ENCODE measurements around the gene GPR132. TPM values are rescaled to one million over a fixed set of nuclear protein-coding genes. Genes with fewer than 3 reads are reported as not detected.
"Not testable (repeated sequence)": the region's sequence is repeated elsewhere in the genome, so short reads cannot be mapped to it uniquely, and the experiment has no call there.

The GPR132 gene
- total RNA-seq, 1 experiment from 2014 or later: 1.4 TPM

DNA sequence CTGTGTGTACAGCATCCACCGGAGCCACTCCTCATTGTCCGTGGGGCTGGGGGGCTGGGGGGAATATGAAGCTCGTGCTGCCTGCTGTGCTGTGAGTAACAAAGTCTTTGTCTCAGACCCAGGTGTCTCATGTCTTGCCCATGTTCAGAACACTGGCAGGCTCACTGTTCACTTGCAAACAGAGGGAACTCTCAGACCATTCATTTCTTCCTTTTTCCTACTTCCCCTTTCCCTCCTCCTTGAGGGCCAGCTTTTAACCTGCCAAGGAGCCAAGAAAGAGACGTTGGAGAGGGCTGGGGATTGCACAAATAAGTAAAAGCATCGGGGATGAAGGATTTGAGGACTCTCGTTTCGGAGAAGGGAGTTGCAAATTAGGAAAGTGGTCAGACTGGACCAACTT lies 21.6 kb downstream of the GPR132 start:
- Mint-ChIP-seq H3K4me3 (ENCODE audit: low read depth, unreplicated experiment) (no peak overlapping the region), H3K27ac (ENCODE audit: unreplicated experiment) (no peak overlapping the region), H3K36me3 (ENCODE audit: insufficient read depth, unreplicated experiment) (peaks cover 61% of the 10 kb centered on the region), H3K9me3 (ENCODE audit: low read depth, unreplicated experiment) (no peaks in the 10 kb centered on the region), H3K27me3 (ENCODE audit: unreplicated experiment) (no peaks in the 10 kb centered on the region), H3K4me1 (ENCODE audit: low read depth, unreplicated experiment) (peaks cover 5% of the 10 kb centered on the region)
- DNase-seq: no peak
- TF ChIP-seq, protein P1, sequence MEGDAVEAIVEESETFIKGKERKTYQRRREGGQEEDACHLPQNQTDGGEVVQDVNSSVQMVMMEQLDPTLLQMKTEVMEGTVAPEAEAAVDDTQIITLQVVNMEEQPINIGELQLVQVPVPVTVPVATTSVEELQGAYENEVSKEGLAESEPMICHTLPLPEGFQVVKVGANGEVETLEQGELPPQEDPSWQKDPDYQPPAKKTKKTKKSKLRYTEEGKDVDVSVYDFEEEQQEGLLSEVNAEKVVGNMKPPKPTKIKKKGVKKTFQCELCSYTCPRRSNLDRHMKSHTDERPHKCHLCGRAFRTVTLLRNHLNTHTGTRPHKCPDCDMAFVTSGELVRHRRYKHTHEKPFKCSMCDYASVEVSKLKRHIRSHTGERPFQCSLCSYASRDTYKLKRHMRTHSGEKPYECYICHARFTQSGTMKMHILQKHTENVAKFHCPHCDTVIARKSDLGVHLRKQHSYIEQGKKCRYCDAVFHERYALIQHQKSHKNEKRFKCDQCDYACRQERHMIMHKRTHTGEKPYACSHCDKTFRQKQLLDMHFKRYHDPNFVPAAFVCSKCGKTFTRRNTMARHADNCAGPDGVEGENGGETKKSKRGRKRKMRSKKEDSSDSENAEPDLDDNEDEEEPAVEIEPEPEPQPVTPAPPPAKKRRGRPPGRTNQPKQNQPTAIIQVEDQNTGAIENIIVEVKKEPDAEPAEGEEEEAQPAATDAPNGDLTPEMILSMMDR (IDR thresholded peaks at IDR 0.05; ENCODE audit: unreplicated experiment): no peak
- intact Hi-C loops (cut with micrococcal nuclease; ENCODE audit: unreplicated experiment): no loop called here
- CTCF ChIA-PET: no interaction called here
- BruUV-seq (replicated peaks): no TSS peak

DNA sequence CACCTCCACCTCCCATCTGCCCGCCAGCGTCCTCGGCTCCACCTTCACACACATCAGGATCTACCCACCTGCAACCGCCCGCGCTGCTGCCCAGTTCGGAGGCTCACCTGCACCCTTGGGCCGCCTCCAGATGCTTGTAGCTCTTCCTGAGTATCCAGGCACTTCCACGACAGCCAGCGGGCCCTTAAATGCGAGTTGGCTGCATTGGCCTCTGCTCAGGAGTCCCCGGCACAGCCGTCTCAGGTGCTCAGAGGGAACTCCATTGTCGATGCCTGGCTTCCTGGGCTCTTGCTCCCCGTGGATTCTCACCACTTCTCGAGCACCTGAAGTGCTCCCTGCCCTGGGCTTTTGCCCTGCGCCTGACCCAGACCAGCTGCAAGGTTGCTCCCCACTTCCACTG lies 22.4 kb downstream of the GPR132 start:
- H3K36me3 Mint-ChIP-seq (ENCODE audit: insufficient read depth, unreplicated experiment): peaks cover 61% of the 10 kb centered on the region
- H3K9me3 Mint-ChIP-seq (ENCODE audit: low read depth, unreplicated experiment): no peaks in the 10 kb centered on the region
- intact Hi-C loops (cut with micrococcal nuclease; ENCODE audit: unreplicated experiment): no loop called here
- H3K4me1 Mint-ChIP-seq (ENCODE audit: low read depth, unreplicated experiment): peaks cover 14% of the 10 kb centered on the region
- DNase-seq: no peak
- H3K27me3 Mint-ChIP-seq (ENCODE audit: unreplicated experiment): no peaks in the 10 kb centered on the region
- TF ChIP-seq, protein P1 (IDR thresholded peaks at IDR 0.05; ENCODE audit: unreplicated experiment): no peak
- peak overlapping the region; percentile 34 for H3K27ac Mint-ChIP-seq (ENCODE audit: unreplicated experiment)
- no TSS peak for BruUV-seq (replicated peaks)
- H3K4me3 Mint-ChIP-seq (ENCODE audit: low read depth, unreplicated experiment): no peak overlapping the region
- CTCF ChIA-PET: interaction anchor here (0.7 kb wide), 1 partner anchor 262 kb away, joined by 3 read pairs; no protein-coding TSS in a partner anchor

DNA sequence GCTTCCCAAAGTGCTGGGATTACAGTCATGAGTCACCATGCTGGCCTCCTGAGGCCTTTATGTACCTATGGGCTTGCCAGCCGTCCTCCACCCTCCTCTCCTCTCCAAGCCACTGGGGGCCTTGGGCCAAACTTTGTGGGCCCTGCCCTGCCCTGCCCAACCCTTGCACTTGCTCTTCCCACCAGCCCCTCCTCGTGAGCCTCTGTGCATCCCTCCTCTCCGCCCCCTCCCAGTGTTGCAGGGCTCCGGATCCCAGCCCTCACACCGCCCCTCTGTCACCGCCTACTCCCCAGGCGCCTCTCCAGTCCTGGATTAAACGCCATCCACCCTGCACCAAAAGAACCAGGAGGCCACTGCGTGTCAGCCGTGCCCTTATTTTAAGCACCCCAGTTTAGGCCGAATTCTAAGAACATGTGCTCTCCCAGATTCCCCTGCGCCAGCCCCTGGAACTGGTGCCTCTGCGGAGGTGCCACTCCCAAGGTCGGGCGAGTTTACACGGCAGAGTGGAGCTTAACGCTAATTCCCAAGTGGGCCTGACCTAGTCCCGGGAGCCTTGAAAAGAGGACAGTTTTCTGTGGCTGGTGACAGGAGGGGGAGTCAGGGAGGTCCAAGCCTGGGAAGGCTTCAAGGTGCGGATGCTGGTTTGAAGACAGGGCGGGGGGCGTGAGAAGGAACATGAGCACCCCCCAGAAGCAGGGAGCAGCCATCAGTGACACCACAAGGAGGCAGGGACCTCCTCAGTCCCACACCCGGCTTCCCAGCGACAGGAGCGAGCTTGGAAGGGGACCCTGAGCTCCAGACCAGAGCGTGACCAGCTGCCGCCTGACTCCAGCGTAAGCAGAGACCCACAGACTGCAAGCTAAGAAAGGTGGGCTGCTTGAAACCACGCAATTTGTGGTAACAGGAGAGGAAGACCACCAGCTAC lies 23.1 kb downstream of the GPR132 start:
- CTCF ChIA-PET: interaction anchor here (0.7 to 0.9 kb wide), 3 partner anchors 10 to 263 kb away, joined by 3 to 4 read pairs (median 3); no protein-coding TSS in a partner anchor
- Mint-ChIP-seq H3K36me3 (ENCODE audit: insufficient read depth, unreplicated experiment) (peaks cover 62% of the 10 kb centered on the region), H3K4me3 (ENCODE audit: low read depth, unreplicated experiment) (no peak overlapping the region), H3K27me3 (ENCODE audit: unreplicated experiment) (no peaks in the 10 kb centered on the region), H3K9me3 (ENCODE audit: low read depth, unreplicated experiment) (no peaks in the 10 kb centered on the region), H3K4me1 (ENCODE audit: low read depth, unreplicated experiment) (peaks cover 15% of the 10 kb centered on the region), H3K27ac (ENCODE audit: unreplicated experiment) (peak overlapping the region; percentile 34)
- TF ChIP-seq, protein P1 (IDR thresholded peaks at IDR 0.05; ENCODE audit: unreplicated experiment): no peak
- DNase-seq: no peak
- BruUV-seq (replicated peaks): no TSS peak
- intact Hi-C loops (cut with micrococcal nuclease; ENCODE audit: unreplicated experiment): no loop called here

DNA sequence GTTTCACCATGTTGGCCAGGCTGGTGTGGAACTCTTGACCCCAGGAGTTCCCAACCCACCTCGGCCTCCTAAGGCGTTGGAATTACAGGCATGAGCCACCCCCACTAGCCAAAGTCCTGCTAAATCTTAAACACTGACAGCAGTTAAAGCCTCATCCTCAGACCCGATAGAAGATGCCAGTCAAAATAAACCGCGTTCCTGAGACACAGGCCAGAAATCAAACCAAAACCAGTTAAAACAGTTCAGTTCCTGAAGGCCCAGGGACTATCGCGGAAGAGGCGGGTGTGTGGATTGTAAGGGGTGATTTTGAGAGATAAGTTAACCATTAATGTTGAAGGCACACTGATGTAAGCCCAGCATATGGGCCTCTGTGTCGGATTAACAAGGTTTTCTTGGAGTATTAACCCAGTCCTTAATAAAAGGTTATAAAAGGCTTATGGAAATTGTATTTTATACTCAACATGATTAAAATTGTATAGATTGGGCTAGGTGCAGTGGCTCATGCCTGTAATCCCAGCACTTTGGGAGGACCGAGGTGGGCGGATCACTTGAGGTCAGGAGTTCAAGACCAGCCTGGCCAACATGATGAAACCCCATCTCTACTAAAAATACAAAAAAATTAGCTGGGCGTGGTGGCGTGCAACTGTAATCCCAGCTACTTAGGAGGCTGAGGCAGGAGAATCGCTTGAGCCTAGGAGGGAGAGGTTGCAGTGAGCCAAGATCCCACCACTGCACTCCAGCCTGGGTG lies 25.6 kb downstream of the GPR132 start:
- TF ChIP-seq, protein P1 (IDR thresholded peaks at IDR 0.05; ENCODE audit: unreplicated experiment): no peak
- peak overlapping the region; percentile 50 for H3K4me3 Mint-ChIP-seq (ENCODE audit: low read depth, unreplicated experiment)
- peak overlapping the region; percentile 44 for H3K27ac Mint-ChIP-seq (ENCODE audit: unreplicated experiment)
- BruUV-seq (replicated peaks): no TSS peak
- intact Hi-C loops (cut with micrococcal nuclease; ENCODE audit: unreplicated experiment): no loop called here
- H3K4me1 Mint-ChIP-seq (ENCODE audit: low read depth, unreplicated experiment): peaks cover 15% of the 10 kb centered on the region
- H3K36me3 Mint-ChIP-seq (ENCODE audit: insufficient read depth, unreplicated experiment): peaks cover 58% of the 10 kb centered on the region
- no peak for DNase-seq
- CTCF ChIA-PET: no interaction called here
- no peaks in the 10 kb centered on the region for H3K9me3 Mint-ChIP-seq (ENCODE audit: low read depth, unreplicated experiment)
- no peaks in the 10 kb centered on the region for H3K27me3 Mint-ChIP-seq (ENCODE audit: unreplicated experiment)

DNA sequence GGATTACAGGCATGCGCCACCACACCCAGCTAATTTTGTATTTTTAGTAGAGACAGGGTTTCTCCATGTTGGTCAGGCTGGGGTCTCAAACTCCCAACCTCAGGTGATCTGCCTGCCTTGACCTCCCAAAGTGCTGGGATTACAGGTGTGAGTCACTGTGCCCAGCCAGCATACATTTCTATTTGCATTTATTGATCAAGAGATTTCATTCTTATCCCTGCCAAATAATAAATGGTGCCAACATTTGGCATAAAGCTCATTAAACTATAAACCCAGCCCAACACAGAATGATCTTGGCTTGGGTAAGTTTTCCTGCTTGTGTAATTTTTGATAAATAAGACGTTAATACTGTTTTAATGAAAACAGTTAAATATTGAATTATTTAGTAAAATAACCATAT lies 29.6 kb downstream of the GPR132 start:
- peak overlapping the region; percentile 94 for H3K4me3 Mint-ChIP-seq (ENCODE audit: low read depth, unreplicated experiment)
- DNase-seq; intact Hi-C loops (cut with micrococcal nuclease; ENCODE audit: unreplicated experiment); H3K27me3 Mint-ChIP-seq (ENCODE audit: unreplicated experiment); H3K9me3 Mint-ChIP-seq (ENCODE audit: low read depth, unreplicated experiment); H3K27ac Mint-ChIP-seq (ENCODE audit: unreplicated experiment); BruUV-seq (replicated peaks): not testable (repeated sequence)
- H3K36me3 Mint-ChIP-seq (ENCODE audit: insufficient read depth, unreplicated experiment): peaks cover 52% of the 10 kb centered on the region
- peaks cover 15% of the 10 kb centered on the region for H3K4me1 Mint-ChIP-seq (ENCODE audit: low read depth, unreplicated experiment)
- CTCF ChIA-PET: interaction anchor here (1.4 kb wide), 1 partner anchor 30 kb away, joined by 5 read pairs; the partner anchor contains the start of gene GPR132
